MM.1S (cell line): ENCODE data around the gene EPHB6.

Experiments
- CTCF ChIP-seq: fragments of 300-600 bp; sonication (generic); IDR thresholded peaks from 2 replicates; pipeline ENCODE4 v1.5.1; 2016; ENCODE audit warnings: antibody characterized with exemption, low read length, mixed read lengths
- EZH2 ChIP-seq: fragments of 300-600 bp; sonication (generic); optimal IDR thresholded peaks from 2 replicates; pipeline ENCODE3; 2017; ENCODE audit warnings: low read depth, mild to moderate bottlenecking, antibody characterized with exemption, low read length, mixed read lengths

GRCh38 chr7:142864980-142865747 lies 10.3 kb downstream of the EPHB6 start:
- no peak for TF ChIP-seq CTCF
- no peak for TF ChIP-seq EZH2
